WTC11 (cell line): ENCODE data around the gene SLC15A5.

Experiments used
- CREB1 ChIP-seq: sonication (generic); formaldehyde crosslinking; IDR thresholded peaks from 2 replicates; pipeline ENCODE4 v1.8.0; 2023; ENCODE audit warnings: mild to moderate bottlenecking, missing genetic modification reagents
- CTCF ChIP-seq: fragments of 200-600 bp; IDR thresholded peaks from 2 replicates; pipeline ENCODE4 v1.8.0; 2022; ENCODE audit warnings: antibody characterized with exemption
- FOXK1 ChIP-seq: sonication (generic); formaldehyde crosslinking; IDR thresholded peaks from 2 replicates; pipeline ENCODE4 v1.8.0; 2022; ENCODE audit warnings: mild to moderate bottlenecking, moderate library complexity, missing genetic modification reagents
- MLX ChIP-seq: sonication (generic); formaldehyde crosslinking; IDR thresholded peaks from 2 replicates; pipeline ENCODE4 v1.8.1; 2023; ENCODE audit warnings: mild to moderate bottlenecking, missing genetic modification reagents, moderate library complexity
- RELA ChIP-seq: sonication (generic); formaldehyde crosslinking; IDR thresholded peaks from 2 replicates; pipeline ENCODE4 v1.8.1; 2022; ENCODE audit warnings: missing genetic modification reagents, mild to moderate bottlenecking, borderline replicate concordance
- SMAD4 ChIP-seq: sonication (generic); formaldehyde crosslinking; IDR thresholded peaks from 2 replicates; pipeline ENCODE4 v1.8.0; 2022; ENCODE audit warnings: mild to moderate bottlenecking, missing genetic modification reagents
- SP1 ChIP-seq: sonication (generic); formaldehyde crosslinking; conservative IDR thresholded peaks from 2 replicates; pipeline ENCODE4 v1.8.1; 2022; ENCODE audit warnings: missing genetic modification reagents
- USF1 ChIP-seq: sonication (generic); formaldehyde crosslinking; IDR thresholded peaks from 2 replicates; pipeline ENCODE4 v1.8.0; 2022; ENCODE audit warnings: mild to moderate bottlenecking, missing genetic modification reagents
- ZNF138 ChIP-seq: sonication (generic); formaldehyde crosslinking; conservative IDR thresholded peaks from 2 replicates; pipeline ENCODE4 v1.8.1; 2022; ENCODE audit warnings: mild to moderate bottlenecking, moderate library complexity, missing genetic modification reagents
- ZNF423 ChIP-seq: fragments of 250-450 bp; sonication (Bioruptor Pico); IDR thresholded peaks from 2 replicates; pipeline ENCODE4 v2.1.2; 2022; ENCODE audit warnings: mild to moderate bottlenecking, moderate library complexity
- TF ChIP-seq, protein P1 (sequence below): sonication (generic); formaldehyde crosslinking; IDR thresholded peaks from 2 replicates; pipeline ENCODE4 v1.8.1; 2023; ENCODE audit warnings: mild to moderate bottlenecking, missing genetic modification reagents, moderate library complexity

GRCh38 chr12:16307856-16308475, 30.5 kb upstream of the SLC15A5 start:
- TF ChIP-seq CREB1 (CRISPR knock-in tag) (no peak), FOXK1 (CRISPR knock-in tag) (no peak), SMAD4 (no peak), SP1 (CRISPR knock-in tag) (no peak), RELA (CRISPR knock-in tag) (no peak), CTCF (no peak), ZNF138 (CRISPR knock-in tag) (no peak), USF1 (CRISPR knock-in tag) (no peak), ZNF423 (CRISPR knock-in tag) (no peak), MLX (CRISPR knock-in tag) (no peak)
- TF ChIP-seq, protein P1, sequence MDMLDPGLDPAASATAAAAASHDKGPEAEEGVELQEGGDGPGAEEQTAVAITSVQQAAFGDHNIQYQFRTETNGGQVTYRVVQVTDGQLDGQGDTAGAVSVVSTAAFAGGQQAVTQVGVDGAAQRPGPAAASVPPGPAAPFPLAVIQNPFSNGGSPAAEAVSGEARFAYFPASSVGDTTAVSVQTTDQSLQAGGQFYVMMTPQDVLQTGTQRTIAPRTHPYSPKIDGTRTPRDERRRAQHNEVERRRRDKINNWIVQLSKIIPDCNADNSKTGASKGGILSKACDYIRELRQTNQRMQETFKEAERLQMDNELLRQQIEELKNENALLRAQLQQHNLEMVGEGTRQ = no peak
